Astrocyte (in vitro differentiated cells and primary cell): ENCODE data around the gene ECI2.

Experiments
- CTCF ChIP-seq: IDR thresholded peaks from 2 replicates; pipeline ENCODE4 v1.5.1; 2011; ENCODE audit warnings: low read depth, mild to moderate bottlenecking, inconsistent platforms, low read length, moderate library complexity; ENCODE audit not compliant: insufficient read depth
- EZH2 ChIP-seq: IDR thresholded peaks from 2 replicates; pipeline ENCODE4 v1.6.1; 2012; ENCODE audit warnings: mild to moderate bottlenecking, low read length, inconsistent platforms; ENCODE audit not compliant: insufficient read depth

- TF ChIP-seq EZH2 (no peak), CTCF (no peak)
Measured at GRCh38 chr6:4138186-4138585, 2.8 kb upstream of the ECI2 start.
